Measurements from ENCODE around the gene MORN2. TPM values are rescaled to one million over a fixed set of nuclear protein-coding genes. Genes with fewer than 3 reads are reported as not detected.

The MORN2 gene
- 28.3 TPM for polyA plus RNA-seq (2013, experiment 1 of 2; ENCODE audit: insufficient read length)
- 28.0 TPM for polyA plus RNA-seq (2013, experiment 2 of 2; ENCODE audit: insufficient read length)

DNA sequence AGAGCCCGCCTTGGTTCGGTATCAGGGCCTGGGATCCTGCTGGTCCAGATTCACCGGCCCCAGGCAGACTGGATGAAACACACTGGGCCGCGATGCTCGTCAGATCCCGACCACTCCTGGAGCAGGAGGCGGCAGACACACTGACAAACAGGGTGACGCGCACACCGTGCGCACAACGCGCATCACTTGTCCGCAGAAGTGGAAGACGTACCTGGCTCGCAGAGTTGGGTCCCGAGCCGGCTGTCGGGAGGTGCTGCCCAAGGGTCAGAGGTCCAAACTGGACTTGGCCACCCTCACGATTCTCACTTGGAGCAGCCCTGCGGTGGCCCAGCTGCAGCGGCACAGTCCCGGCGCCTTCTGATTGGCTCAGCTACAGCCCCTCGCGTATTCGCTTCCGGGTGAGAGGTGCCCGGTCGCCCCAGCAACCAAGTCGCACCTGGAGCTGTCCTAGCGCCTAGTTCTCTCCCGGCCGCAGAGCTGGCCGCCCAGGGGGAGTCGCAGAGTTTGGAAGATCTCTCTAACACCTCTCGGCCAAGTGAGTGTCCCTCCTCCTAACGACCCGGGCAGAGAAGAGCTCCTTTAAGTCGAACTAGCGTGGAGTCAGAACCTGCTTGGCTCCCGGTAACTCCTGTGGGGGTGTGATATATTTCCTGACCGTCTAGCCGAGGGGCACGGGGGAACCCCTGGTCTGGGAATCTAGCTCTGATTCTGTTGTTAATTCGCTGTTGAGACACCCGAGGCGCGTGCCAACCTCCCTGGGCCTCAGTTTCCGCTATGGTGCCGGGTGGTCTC, at the start of gene MORN2, which contains the start of gene DHX57:
Gene MORN2, plus strand, starts transcription at position 401 of the 792 bp plus-strand sequence.
Gene DHX57, minus strand, starts transcription at position 359 of the 792 bp plus-strand sequence. CDS start 7,529 bp downstream, outside the sequence.
- DNase-seq, result peak; percentile 77

- peak; percentile 84 for DNase-seq
Measured at GRCh38 chr2:38827539-38828145, 48.1 kb upstream of the MORN2 start.

GRCh38 chr2:38828460-38828859, 47.3 kb upstream of the MORN2 start:
- no peak for DNase-seq

DNA sequence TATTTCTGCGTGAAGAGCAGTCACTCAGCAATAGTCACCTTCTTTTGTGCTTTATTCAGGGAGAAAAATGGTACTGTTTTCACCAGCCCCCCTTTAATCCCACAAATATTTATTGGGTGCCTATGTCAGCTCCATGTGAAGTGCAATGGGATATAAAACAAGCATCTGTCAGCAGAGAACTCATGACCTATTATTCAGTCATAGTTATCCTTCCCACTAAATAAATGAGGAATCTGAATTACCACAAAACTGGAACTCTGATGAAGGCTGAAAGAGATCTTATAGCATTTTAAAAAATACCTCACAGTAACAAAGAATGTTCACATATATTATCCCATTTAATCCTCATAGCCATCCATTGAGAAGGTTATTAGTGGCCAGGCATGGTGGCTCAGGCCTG, 45.8 kb upstream of the MORN2 start:
- peak; percentile 53 for DNase-seq

GRCh38 chr2:38830526-38831159, 45.1 kb upstream of the MORN2 start:
- DNase-seq, result no peak

- DNase-seq, result peak; percentile 21
Measured at GRCh38 chr2:38835015-38835601, 40.7 kb upstream of the MORN2 start.

- no peak for DNase-seq
Measured at GRCh38 chr2:38835990-38836389, 39.8 kb upstream of the MORN2 start.

DNA sequence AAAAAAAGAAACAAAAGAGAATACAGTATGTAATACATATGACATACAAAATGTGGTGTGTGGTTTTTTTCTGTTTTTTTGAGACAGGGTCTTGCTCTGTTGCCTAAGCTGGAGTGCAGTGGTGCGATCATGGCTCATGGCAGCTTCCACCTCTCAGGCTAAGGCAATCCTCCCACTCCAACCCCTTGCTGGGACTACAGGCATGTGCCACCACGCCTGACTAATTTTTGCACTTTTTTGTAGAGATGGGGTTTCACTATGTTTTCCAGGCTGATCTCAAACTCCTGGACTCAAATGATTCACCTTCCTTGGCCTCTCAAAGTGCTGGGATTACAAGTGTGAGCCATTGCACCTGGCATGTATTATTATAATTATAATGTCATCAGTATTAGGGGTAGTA, 39.0 kb upstream of the MORN2 start:
- no peak for DNase-seq

- DNase-seq, result no peak
Measured at GRCh38 chr2:38850045-38850444, 25.7 kb upstream of the MORN2 start.

- peak; percentile 4 for DNase-seq
Measured at GRCh38 chr2:38856165-38856564, 19.6 kb upstream of the MORN2 start.

GRCh38 chr2:38862476-38862875, 13.3 kb upstream of the MORN2 start:
- DNase-seq, result no peak

DNA sequence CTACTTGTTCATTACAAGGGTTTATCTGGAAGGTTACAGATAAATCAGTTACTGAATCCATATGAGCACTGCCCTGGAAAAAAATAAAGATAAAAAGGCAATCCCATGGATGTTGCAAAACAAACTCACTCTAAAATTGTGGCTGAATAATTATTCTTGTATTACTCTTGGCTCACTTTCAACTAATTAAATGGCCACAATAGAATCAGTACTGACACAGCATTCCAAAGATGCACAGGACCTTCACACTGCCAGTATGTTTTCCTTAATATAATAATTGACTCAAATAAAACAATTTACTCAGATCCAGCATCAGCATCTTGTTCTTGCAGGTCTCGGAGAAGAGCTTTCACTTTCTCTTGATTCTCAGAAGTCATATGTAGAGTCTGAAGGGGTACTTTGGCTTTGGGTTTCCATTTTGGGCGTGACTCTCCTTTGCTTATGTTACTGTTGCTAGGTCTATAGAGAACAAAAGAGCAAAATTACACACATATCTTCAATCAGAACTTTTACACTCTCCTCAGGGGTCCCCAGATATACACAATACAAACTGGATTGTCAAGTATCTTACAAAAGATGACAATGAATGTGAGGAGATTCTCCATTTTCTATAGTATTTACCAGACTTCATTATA, 12.6 kb upstream of the MORN2 start:
- no peak for DNase-seq

- no peak for DNase-seq
Measured at GRCh38 chr2:38866773-38867443, 8.9 kb upstream of the MORN2 start.

- no peak for DNase-seq
Measured at GRCh38 chr2:38871432-38871831, 4.3 kb upstream of the MORN2 start.

GRCh38 chr2:38873763-38874162, 2.0 kb upstream of the MORN2 start:
- DNase-seq, result no peak

DNA sequence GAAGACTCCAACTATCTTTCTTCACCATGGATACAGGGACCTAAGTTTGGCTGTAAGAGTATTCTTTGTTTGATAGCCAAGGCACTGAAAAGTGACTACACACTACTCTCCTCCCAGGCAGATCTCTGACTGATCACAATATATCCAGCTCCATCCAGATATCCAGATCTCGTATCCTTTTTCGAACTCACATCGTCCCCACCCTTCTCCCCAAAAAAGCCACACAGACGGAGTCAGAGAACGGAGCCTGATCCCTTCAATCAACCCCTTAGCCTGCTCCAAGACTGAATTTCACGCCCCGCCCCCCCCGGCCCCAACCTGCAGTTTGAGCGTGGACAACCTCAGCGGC, 575 bp upstream of the MORN2 start:
- DNase-seq, result no peak

DNA sequence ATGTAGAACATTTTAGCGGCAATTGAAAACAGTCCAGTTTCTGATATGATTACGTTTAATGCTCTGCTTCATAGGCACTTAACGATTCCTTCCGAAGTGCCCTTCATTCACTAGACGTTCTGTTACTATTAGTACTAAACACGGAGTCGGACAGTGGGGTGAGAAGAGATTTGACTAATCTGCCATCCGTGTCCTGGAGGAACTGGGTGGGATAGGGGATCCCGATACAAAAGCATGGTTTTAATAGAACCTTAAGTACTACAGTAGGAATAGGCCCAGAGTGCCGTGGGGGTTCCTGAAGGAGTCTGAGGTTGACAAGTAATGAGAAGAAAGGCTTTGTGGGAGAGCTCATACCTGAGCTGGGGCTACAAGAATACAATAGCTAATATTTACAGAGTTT, 631 bp downstream of the MORN2 start:
- no peak for DNase-seq

DNA sequence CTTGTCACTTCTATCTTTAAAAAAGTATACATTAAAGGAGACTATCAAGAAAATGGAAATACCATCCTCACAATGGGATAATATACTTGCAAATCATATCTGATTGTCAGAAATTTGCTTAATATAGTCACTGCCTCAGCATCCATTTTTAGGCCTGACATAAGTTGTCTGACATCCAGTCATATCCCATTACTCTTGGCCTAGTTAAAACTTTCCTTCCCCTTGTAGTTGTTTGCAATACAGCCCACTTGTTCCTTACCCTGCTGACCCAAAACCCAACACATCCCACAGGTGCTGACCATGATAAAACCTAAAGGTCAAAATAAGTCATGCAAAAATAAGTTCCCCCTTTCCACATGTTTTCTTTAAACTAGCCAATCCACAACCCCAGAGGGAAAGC, 10.3 kb downstream of the MORN2 start:
- DNase-seq, result no peak

- DNase-seq, result no peak
Measured at GRCh38 chr2:38887347-38887746, 11.6 kb downstream of the MORN2 start.

GRCh38 chr2:38887902-38888554, 12.3 kb downstream of the MORN2 start:
- DNase-seq, result no peak

DNA sequence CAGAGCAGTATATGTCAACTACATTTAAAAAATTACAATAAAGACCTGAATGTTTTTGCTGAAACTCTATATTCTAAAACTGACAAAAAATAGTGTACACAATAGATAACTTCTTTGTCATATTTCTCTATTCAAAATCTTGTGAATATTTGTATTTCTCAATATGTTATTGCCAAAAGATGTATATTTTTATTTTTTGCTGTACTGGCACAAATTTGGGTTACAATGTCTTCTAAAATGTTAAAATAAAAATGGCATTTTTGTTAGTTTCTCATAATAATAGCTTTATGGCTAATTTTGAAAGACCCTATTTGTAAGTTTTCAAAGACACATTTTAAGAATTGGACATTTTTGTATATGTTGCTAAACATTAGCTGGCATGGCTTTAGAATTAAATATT, 13.3 kb downstream of the MORN2 start:
- no peak for DNase-seq

DNA sequence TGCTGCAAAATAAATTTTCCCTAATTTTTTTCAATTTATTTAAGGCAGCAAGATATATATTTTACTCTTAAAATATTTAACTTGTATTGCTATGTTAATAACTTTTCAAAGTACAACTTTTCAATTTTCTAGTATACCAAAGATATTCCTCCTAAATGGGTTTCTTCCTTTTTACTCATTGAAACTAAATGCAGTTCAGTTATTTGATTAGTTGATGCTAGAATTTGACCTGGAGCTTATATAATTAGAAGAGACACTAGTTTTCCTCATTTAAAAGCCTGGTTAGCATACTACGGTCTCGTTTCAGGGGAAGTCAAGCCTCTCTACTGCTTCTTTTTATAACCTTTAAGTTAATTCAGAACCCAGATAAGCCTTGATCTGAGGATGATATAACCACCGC, 13.8 kb downstream of the MORN2 start, which contains the start of gene ARHGEF33:
Gene ARHGEF33, plus strand, starts transcription at position 301 of the 400 bp plus-strand sequence. CDS start 29,573 bp downstream, outside the sequence.
- DNase-seq, result no peak

All from fibroblast of skin of abdomen (primary cell).